ENCODE measurements around the gene TMEM271.

GRCh38 chr4:528835-529234 lies 47.3 kb downstream of the TMEM271 start:
- TF ChIP-seq, protein P1, sequence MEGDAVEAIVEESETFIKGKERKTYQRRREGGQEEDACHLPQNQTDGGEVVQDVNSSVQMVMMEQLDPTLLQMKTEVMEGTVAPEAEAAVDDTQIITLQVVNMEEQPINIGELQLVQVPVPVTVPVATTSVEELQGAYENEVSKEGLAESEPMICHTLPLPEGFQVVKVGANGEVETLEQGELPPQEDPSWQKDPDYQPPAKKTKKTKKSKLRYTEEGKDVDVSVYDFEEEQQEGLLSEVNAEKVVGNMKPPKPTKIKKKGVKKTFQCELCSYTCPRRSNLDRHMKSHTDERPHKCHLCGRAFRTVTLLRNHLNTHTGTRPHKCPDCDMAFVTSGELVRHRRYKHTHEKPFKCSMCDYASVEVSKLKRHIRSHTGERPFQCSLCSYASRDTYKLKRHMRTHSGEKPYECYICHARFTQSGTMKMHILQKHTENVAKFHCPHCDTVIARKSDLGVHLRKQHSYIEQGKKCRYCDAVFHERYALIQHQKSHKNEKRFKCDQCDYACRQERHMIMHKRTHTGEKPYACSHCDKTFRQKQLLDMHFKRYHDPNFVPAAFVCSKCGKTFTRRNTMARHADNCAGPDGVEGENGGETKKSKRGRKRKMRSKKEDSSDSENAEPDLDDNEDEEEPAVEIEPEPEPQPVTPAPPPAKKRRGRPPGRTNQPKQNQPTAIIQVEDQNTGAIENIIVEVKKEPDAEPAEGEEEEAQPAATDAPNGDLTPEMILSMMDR (IDR thresholded peaks at IDR 0.05 in 8 of 11, conservative IDR thresholded peaks at IDR 0.05 in 3 of 11), result no peak
- no peak for TF ChIP-seq POLR2A (IDR thresholded peaks at IDR 0.05)
- TF ChIP-seq POLR2AphosphoS5 (IDR thresholded peaks at IDR 0.05), result peak in 1 of 3 donors; percentile 48
